ENCODE results near the gene GMEB2. TPM values are rescaled to one million over a fixed set of nuclear protein-coding genes. Genes with fewer than 3 reads are reported as not detected.

The GMEB2 gene
- polyA plus RNA-seq, 1 experiment: 6.3 TPM

GRCh38 chr20:63628246-63628975, 1.5 kb upstream of the GMEB2 start:
- DNase-seq (ENCODE audit: low read depth, low spot score): peak; percentile 16
- Histone ChIP-seq H3K27me3 (ENCODE audit: control insufficient read depth, insufficient read depth, low read length) (no peaks in the 10 kb centered on the region), H3K9me3 (ENCODE audit: control insufficient read depth, insufficient read depth, low read length) (no peaks in the 10 kb centered on the region), H3K4me3 (ENCODE audit: low read depth, low read length) (peak overlapping the region; percentile 89), H3K27ac (ENCODE audit: low read depth, low read length) (no peak overlapping the region)
- ChIA-PET CTCF (interaction anchor here (0.8 kb wide), 1 partner anchor 277 kb away, joined by 5 read pairs; no protein-coding TSS in a partner anchor), POLR2A (interaction anchor here (0.6 kb wide), 1 partner anchor 424 kb away, joined by 7 read pairs; no protein-coding TSS in a partner anchor)
- TF ChIP-seq CTCF (IDR thresholded peaks at IDR 0.05; ENCODE audit: low read depth, low read length): no peak

GRCh38 chr20:63627751-63628245, 897 bp upstream of the GMEB2 start:
- DNase-seq (ENCODE audit: low read depth, low spot score): no peak
- CTCF ChIA-PET: interaction anchor here (0.7 to 0.8 kb wide), 2 partner anchors 91 to 278 kb away, joined by 4 to 5 read pairs; no protein-coding TSS in a partner anchor
- no peak overlapping the region for H3K27ac ChIP-seq (ENCODE audit: low read depth, low read length)
- no peak for TF ChIP-seq CTCF (IDR thresholded peaks at IDR 0.05; ENCODE audit: low read depth, low read length)
- POLR2A ChIA-PET: interaction anchor here (0.6 to 1.4 kb wide), 6 partner anchors 10 to 595 kb away, joined by 3 to 9 read pairs (median 5); partner anchors contain the start of genes RTEL1 and TPD52L2
- H3K4me3 ChIP-seq (ENCODE audit: low read depth, low read length): peak overlapping the region; percentile 89
- no peaks in the 10 kb centered on the region for H3K27me3 ChIP-seq (ENCODE audit: control insufficient read depth, insufficient read depth, low read length)
- no peaks in the 10 kb centered on the region for H3K9me3 ChIP-seq (ENCODE audit: control insufficient read depth, insufficient read depth, low read length)

DNA sequence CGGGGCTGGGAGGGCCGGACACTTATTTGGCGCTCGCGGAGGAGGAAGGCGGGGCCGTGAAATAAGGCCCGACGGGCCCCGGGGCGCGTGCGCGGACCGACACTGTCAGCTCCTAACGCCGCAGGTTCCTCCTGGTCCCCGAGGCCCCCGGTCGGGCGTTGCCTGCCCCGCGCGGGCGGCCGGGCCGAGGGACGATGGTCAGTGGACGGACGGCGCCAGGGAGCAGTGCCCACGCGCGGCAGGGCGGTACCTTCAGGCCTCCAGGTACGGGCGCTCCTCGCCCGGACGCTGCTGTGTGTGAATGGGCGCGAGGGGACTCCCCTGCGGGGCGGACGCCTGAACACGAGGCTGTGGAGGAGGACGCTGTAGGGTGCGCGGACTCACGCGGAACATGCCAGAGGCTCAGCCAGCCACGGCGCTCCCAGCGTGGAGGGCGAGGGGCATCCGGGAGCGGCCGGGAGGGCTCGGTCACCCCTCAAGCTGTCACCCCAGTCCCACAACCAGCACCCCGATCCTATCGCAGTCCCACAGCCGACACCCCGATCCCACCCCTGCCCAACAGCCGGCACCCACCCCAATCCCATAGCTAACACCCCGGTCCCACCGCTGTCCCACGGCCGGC, 339 bp upstream of the GMEB2 start:
- peak overlapping the region; percentile 89 for H3K4me3 ChIP-seq (ENCODE audit: low read depth, low read length)
- H3K27ac ChIP-seq (ENCODE audit: low read depth, low read length): peak overlapping the region; percentile 39
- peak; percentile 74 for DNase-seq (ENCODE audit: low read depth, low spot score)
- ChIA-PET CTCF (interaction anchor here (0.7 to 0.8 kb wide), 2 partner anchors 91 to 278 kb away, joined by 4 to 5 read pairs; no protein-coding TSS in a partner anchor), POLR2A (interaction anchor here (0.6 to 1.4 kb wide), 11 partner anchors 11 to 595 kb away, joined by 3 to 9 read pairs (median 4); partner anchors contain the start of genes HELZ2, PTK6, RTEL1 and STMN3)
- no peaks in the 10 kb centered on the region for H3K9me3 ChIP-seq (ENCODE audit: control insufficient read depth, insufficient read depth, low read length)
- no peaks in the 10 kb centered on the region for H3K27me3 ChIP-seq (ENCODE audit: control insufficient read depth, insufficient read depth, low read length)
- TF ChIP-seq CTCF (IDR thresholded peaks at IDR 0.05; ENCODE audit: low read depth, low read length): no peak

DNA sequence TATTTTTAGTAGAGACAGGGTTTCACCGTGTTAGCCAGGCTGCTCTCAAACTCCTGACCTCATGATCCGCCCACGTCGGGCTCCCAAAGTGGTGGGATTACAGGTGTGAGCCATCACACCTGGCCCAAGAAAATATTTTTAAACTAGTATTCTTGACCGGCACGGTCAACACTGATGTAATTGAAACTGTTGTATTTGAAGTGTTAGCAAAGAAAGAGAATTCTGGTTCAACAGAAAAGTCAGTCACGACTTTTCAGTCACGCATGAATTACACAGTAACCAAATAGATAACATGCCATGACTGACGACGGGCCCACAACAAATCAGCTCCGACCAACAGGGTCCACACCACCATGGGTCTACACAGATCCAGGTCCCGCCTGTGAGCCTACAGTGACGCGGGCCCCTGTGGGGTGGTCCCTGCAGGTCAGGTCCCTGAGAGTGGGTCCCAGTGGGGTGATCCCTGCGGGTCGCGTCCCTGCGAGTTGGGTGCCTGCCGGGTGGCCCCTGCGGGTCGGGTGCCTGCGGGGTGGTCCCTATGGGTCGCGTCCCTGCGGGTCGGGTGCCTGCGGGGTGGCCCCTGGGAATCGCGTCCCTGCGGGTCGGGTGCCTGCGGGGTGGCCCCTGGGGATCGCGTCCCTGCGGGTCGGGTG, 1.0 kb downstream of the GMEB2 start:
- TF ChIP-seq CTCF (IDR thresholded peaks at IDR 0.05; ENCODE audit: low read depth, low read length): no peak
- Histone ChIP-seq H3K4me3 (ENCODE audit: low read depth, low read length) (peak overlapping the region; percentile 77), H3K9me3 (ENCODE audit: control insufficient read depth, insufficient read depth, low read length) (no peaks in the 10 kb centered on the region), H3K27me3 (ENCODE audit: control insufficient read depth, insufficient read depth, low read length) (no peaks in the 10 kb centered on the region), H3K27ac (ENCODE audit: low read depth, low read length) (no peak overlapping the region)
- no peak for DNase-seq (ENCODE audit: low read depth, low spot score)
- ChIA-PET CTCF (no interaction called here), POLR2A (no interaction called here)
